H4 (cell line): ENCODE measurements around the gene SLC25A21. TPM values are rescaled to one million over a fixed set of nuclear protein-coding genes. Genes with fewer than 3 reads are reported as not detected.

ENCODE experiments used
- DNase-seq: peaks from one replicate; pipeline ENCODE4 v3.0.0-alpha.2; 2015; ENCODE audit warnings: low spot score
- total RNA-seq: library from RNA; depleted of rRNA; stranded (reverse); fragments of >200 nt; shearing (Covaris generic); gene quantifications from 2 replicates; pipeline ENCODE4 v1.2.3, GENCODE V29; 2014; rRNA removed

Gene SLC25A21
- total RNA-seq, 1 experiment from 2014 or later, result not detected

DNA sequence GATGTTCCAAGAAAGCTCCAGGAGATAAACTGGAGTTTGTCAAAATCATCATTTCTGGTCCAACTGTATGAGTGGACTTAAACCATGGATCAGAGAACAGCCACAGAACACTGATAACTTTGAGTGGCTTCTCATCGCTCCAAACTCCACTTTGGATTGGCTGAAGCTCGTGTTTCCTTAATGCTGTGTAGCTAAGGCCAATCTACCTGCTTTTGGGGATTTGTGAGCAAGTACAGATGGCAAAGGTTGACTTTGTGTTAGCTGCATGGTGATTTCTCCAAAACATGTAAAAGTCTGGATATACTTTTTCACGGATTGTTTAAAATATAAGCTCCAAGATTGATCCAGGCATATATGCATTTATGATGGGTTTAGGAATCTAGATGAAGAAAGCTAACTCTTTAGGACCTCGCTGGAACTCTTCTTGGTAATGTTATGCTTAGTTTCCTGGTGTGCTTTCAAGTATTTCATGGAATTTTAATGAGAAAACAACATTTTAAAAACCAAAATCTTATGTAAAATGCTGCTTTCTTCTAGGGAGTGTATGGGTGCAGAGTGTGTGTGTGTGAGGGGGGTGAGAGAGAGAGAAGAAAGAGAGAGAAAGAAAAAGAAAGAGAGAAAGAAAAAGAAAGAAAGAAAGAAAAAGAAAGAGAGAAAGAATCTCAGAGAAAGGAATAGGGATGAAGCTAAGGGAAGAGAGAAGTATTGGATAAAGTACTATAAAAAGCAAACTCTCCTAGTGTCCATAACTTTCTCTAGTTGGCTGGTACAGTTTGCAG, 522.3 kb downstream of the SLC25A21 start:
- no peak for DNase-seq

- DNase-seq, result no peak
Measured at GRCh38 chr14:36647824-36648753, 524.3 kb downstream of the SLC25A21 start.

- DNase-seq, result no peak
Measured at GRCh38 chr14:36647417-36647823, 525.0 kb downstream of the SLC25A21 start.

GRCh38 chr14:36646664-36647416, 525.6 kb downstream of the SLC25A21 start:
- no peak for DNase-seq

DNA sequence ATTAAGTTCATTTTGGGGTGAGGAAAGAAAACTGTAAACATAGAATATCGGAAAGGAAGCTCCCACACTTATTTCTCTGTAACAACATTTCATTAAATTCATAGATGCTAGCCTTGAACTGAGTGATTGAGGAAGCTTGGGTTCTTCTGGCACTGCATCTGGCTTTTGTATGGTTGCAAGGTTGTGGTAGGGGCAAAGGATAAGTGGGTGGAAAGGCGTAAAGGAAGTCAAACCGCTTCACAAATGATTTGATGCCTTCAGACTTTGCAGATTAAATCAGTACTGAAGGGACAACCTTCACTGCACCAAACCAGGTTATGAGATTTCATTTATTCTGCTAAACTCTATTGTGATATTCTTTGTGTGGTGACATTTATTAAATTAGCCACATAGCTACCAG, 538.8 kb downstream of the SLC25A21 start:
- DNase-seq, result no peak

Other genes with a start within 250 kb of the SLC25A21 start
- gene MIPOL1, start 25.3 kb upstream of the SLC25A21 start, total RNA-seq, result 0.06 TPM in 1 of 2 replicates, not detected in the other